Mucosa of stomach (tissue), 1 donor: ENCODE measurements around the gene CNTNAP3.
"Not testable (repeated sequence)": the region's sequence is repeated elsewhere in the genome, so short reads cannot be mapped to it uniquely, and the experiment has no call there.

ENCODE experiments used
- H3K27me3 ChIP-seq: one replicate; pipeline ENCODE4 v1.7.0; 2013; ENCODE audit warnings: mild to moderate bottlenecking, low read length; ENCODE audit not compliant: control insufficient read depth, insufficient read depth
- H3K36me3 ChIP-seq: one replicate; pipeline ENCODE4 v1.7.0; 2013; ENCODE audit warnings: low read length; ENCODE audit not compliant: control insufficient read depth, insufficient read depth
- H3K4me1 ChIP-seq: one replicate; pipeline ENCODE4 v1.7.0; 2013; ENCODE audit warnings: mild to moderate bottlenecking, low read length; ENCODE audit not compliant: control insufficient read depth, insufficient read depth
- H3K4me3 ChIP-seq: one replicate; pipeline ENCODE4 v1.7.0; 2013; ENCODE audit warnings: low read length
- H3K9ac ChIP-seq: one replicate; pipeline ENCODE4 v1.7.0; 2013; ENCODE audit warnings: mild to moderate bottlenecking, low read length, moderate library complexity
- H3K9me3 ChIP-seq: one replicate; pipeline ENCODE4 v1.7.0; 2013; ENCODE audit warnings: mild to moderate bottlenecking, low read length, moderate library complexity; ENCODE audit not compliant: control insufficient read depth
- donor health status: Pancreatic carcinoma.

CNTNAP3 gene

DNA sequence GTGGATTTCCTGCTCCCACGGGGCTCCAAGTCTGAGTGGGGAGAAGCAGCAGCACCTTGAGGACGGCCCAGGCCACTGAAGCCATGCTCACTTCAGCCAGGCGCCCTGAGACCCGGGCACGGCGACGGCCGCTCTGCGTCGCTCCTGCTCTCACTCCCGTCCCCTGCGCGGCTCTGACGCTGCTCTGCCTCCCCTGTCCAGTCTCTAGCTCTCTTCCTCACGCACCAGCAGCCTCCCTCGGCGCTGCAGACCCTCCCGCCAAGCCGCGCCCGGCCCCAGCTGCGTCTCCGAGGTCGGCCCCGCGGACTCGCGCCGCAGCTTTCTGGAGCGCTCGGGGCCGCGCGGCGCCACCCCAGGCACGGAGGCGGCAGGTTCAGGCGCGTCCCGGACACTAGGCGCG is at the start of gene CNTNAP3:
Gene CNTNAP3 (minus strand): TSS at position 188 of the 400 bp plus-strand sequence. CDS start 103 bp downstream, at position 85.
- not testable (repeated sequence) for H3K9ac ChIP-seq, H3K4me3 ChIP-seq, H3K36me3 ChIP-seq, H3K27me3 ChIP-seq, H3K4me1 ChIP-seq, H3K9me3 ChIP-seq

GRCh38 chr9:39279995-39280394 is 8.0 kb downstream of the CNTNAP3 start:
- H3K36me3 ChIP-seq, H3K4me3 ChIP-seq, H3K27me3 ChIP-seq, H3K9ac ChIP-seq, H3K4me1 ChIP-seq, H3K9me3 ChIP-seq: not testable (repeated sequence)

- H3K36me3 ChIP-seq, H3K4me1 ChIP-seq, H3K27me3 ChIP-seq, H3K4me3 ChIP-seq, H3K9ac ChIP-seq, H3K9me3 ChIP-seq: not testable (repeated sequence)
Observed at GRCh38 chr9:39242513-39242912, 45.5 kb downstream of the CNTNAP3 start.

DNA sequence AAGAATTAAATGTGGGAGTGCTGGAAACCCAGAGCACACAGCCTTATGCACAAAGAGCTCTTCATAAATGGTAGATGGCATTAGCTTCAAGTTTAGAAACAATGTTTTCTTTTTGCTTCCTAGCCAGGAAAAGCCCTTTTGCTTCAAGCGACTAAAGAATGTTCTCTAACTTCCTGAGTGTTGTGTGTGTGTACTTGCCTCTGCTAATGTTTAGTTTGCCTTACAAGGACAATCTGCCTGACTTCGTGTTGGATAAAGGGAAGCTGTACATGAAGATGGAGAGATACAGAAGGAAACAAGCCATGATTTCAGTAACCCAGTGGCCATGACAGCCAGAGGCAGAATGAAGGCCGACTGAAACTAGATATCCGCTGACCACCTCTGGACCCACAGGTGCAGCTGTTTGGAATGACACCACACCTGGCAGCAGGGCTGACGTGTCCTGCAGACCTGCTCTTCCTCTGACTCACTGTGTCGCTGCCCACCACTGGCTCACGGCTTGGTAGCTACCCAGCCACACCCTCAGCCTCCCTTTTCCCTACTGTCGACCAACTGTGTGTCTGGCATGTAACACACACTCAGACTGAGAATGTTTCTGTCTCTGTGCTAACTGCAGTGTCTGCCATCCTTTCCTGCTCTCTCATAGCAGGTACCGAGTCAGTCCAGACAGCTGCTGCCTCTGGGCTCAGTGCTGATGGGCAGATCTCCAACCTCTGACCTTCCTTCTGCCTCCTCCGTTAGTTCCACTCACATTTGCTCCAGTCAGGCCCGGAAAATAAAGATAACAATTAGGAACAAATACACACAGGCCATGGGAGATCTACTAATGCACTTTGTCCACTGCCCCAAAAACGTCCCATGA is 55.6 kb downstream of the CNTNAP3 start:
- H3K4me3 ChIP-seq, H3K36me3 ChIP-seq, H3K9me3 ChIP-seq, H3K9ac ChIP-seq, H3K27me3 ChIP-seq, H3K4me1 ChIP-seq: not testable (repeated sequence)

DNA sequence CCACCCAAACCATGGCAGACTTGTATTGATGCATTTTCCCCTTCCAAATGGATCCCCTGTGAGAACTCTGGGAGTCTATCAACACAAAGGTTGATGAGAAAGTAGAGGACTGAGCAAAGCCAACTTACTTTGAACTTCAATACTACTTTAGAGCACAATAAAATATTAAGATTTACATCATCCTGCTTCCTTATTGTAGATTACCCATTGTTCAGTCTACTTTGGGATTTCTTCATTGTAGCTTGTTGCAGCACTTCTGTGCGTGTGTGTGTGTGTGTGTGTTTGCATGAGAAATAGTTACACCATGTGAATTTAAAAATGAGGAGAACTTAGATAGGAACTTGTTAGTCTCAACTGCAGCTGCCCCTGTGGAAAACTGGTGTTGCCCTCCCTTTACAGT is 72.0 kb downstream of the CNTNAP3 start:
- not testable (repeated sequence) for H3K9me3 ChIP-seq, H3K9ac ChIP-seq, H3K27me3 ChIP-seq, H3K4me3 ChIP-seq, H3K36me3 ChIP-seq, H3K4me1 ChIP-seq

- not testable (repeated sequence) for H3K4me1 ChIP-seq, H3K9me3 ChIP-seq, H3K36me3 ChIP-seq, H3K9ac ChIP-seq, H3K27me3 ChIP-seq, H3K4me3 ChIP-seq
Observed at GRCh38 chr9:39209773-39210172, 78.2 kb downstream of the CNTNAP3 start.

DNA sequence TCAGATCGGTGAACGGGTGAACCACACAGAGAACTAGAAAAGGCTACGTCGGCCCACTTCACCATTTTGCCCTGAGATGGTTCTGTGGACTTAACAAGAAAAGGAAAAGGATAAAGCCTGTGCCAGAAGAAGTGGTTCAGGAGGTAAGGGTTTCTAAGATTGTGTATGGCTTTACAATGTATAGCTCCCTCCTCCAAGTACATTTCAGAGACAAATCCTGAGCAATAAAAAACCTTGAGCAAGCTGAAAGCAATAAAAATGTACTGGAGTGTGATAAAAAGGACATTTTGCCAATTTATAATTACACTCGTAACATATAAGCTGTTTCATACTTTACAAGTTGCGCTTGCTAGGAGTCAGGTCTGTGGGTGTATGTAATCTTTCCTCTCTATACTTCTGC is 81.3 kb downstream of the CNTNAP3 start:
- H3K4me3 ChIP-seq, H3K9ac ChIP-seq, H3K27me3 ChIP-seq, H3K9me3 ChIP-seq, H3K36me3 ChIP-seq, H3K4me1 ChIP-seq: not testable (repeated sequence)

GRCh38 chr9:39205842-39206241 is 82.1 kb downstream of the CNTNAP3 start:
- not testable (repeated sequence) for H3K4me3 ChIP-seq, H3K9me3 ChIP-seq, H3K9ac ChIP-seq, H3K27me3 ChIP-seq, H3K4me1 ChIP-seq, H3K36me3 ChIP-seq

DNA sequence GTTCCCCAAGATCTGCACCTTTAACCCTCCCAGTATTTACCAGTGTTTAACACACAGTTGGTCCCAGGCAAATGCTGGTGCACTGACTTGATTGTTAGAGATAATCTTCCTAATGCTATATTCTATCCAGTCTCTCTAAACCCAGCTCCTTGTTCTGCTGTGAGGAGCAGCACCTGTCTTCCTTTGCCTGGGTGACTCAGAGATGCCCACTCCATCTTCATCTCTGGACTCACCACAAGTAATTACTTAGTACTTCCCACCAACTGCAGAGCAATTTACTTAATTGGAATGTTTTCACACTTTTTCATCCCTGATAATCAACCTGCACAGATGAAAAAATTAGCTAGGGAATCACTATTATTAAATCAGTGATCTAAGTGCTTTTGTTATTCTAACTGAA is 87.6 kb downstream of the CNTNAP3 start:
- not testable (repeated sequence) for H3K9ac ChIP-seq, H3K4me3 ChIP-seq, H3K36me3 ChIP-seq, H3K27me3 ChIP-seq, H3K9me3 ChIP-seq, H3K4me1 ChIP-seq

DNA sequence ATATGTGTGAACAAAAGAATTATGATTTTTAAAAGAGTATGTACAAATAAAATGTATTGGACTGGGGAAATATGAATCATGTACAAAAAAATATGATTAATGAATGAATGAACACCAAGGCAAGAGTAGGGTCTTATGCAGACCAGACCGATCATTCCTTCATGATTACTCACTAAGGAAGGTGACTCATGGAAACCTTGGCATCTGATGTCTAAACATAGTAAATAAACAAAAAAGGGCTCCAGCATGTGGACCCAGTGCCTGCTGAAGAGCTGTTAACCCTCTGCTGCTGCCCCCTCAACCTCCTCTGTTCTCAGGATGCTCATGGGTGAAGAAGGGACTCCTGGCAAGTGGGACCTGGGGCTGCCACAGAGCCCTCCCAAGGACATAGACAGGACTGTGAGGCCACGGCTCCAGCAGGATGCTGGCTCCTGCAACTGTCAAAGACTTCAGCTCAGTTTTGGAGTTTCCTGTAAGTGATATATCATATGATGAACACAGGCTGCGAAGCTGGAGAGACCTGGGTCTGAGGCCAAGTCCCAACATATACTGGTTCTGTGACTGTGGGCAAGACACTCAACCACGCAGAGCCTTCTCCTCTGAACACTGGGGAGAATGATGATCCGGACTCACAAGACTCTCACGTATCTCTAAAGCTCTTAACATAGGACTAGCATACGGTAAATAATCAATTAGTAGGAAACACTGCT is 89.8 kb downstream of the CNTNAP3 start:
- not testable (repeated sequence) for H3K27me3 ChIP-seq, H3K9me3 ChIP-seq, H3K36me3 ChIP-seq, H3K4me1 ChIP-seq, H3K4me3 ChIP-seq, H3K9ac ChIP-seq

DNA sequence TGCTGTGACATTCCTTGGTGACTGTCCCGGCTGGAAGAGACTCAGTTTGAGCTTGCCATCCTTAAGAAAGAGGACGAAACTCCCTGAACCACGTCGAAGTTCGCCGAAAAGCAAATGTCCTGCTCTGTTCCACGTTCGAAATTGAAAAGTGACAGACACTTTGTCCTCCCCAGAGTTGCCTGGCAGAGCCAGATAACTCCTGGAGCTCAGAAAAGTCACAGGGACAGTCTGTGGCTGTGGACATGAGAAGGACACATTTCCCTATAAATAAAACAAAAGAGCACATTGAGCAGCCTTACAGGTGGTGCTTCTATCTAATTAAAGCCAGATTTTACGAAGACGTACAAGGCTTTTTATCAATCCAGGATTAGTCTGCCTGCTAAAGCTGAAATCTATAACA is 116.6 kb downstream of the CNTNAP3 start:
- H3K9ac ChIP-seq, H3K4me3 ChIP-seq, H3K4me1 ChIP-seq, H3K27me3 ChIP-seq, H3K9me3 ChIP-seq, H3K36me3 ChIP-seq: not testable (repeated sequence)

DNA sequence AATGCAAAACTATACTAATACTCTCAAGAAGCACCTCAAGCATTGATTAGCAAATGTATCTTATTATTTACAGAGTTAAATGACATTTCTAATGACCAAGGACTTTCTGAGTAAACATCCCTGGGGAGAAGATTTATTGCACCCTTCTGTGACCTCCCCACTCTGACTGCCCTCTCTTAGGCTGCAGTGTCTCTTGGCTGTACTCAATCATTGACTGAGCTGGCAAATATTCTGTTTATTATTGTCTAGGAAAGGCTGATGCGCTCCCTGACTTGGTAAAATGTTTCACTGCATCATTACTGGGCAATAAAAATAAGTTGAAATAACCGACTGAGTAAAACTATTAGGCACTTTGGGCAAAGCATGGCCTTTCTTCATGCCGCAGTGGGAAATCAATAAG is 130.3 kb downstream of the CNTNAP3 start:
- H3K27me3 ChIP-seq, H3K9ac ChIP-seq, H3K4me3 ChIP-seq, H3K4me1 ChIP-seq, H3K9me3 ChIP-seq, H3K36me3 ChIP-seq: not testable (repeated sequence)
